Measurements from ENCODE around the gene OTULIN. TPM values are rescaled to one million over a fixed set of nuclear protein-coding genes. Genes with fewer than 3 reads are reported as not detected.
A peak's percentile ranks its signal among the peaks of the same experiment; 100 is the strongest.

OTULIN gene
- total and polyA plus RNA-seq, 2 of the 13 experiments (the other 11 are each of a cell fraction or from before 2014, with no cell fraction given), result 7.0 to 34.8 TPM

GRCh38 chr5:14664270-14665100 is at the start of gene OTULIN (continued):
- TF ChIP-seq TRIM24 (CRISPR knock-in tag; IDR thresholded peaks at IDR 0.05) (no peak), ZNF552 (CRISPR knock-in tag; IDR thresholded peaks at IDR 0.05; ENCODE audit: borderline replicate concordance) (peak; percentile 93; the same call in 1 of the 2 replicates), ZNF44 (CRISPR knock-in tag; IDR thresholded peaks at IDR 0.05) (peak; percentile 80; the same call in 1 of the 2 replicates), HNRNPUL1 (IDR thresholded peaks at IDR 0.05; ENCODE audit: low read depth, low read length) (no peak), SIX1 (CRISPR knock-in tag; IDR thresholded peaks at IDR 0.05; ENCODE audit: borderline replicate concordance) (no peak), SMARCE1 (IDR thresholded peaks at IDR 0.05; ENCODE audit: borderline replicate concordance) (no peak), ZNF292 (CRISPR knock-in tag; IDR thresholded peaks at IDR 0.05; ENCODE audit: borderline replicate concordance, low read depth) (peak; percentile 88), HOMEZ (CRISPR knock-in tag; IDR thresholded peaks at IDR 0.05; ENCODE audit: low read depth) (no peak), MAX (IDR thresholded peaks at IDR 0.05) (peak; percentile 92), SYNCRIP (IDR thresholded peaks at IDR 0.05; ENCODE audit: insufficient read depth, low read depth, low read length) (no peak), CENPT (CRISPR knock-in tag; IDR thresholded peaks at IDR 0.05; ENCODE audit: low read depth) (peak; percentile 79; the same call in 1 of the 2 replicates), ISX (CRISPR knock-in tag; conservative IDR thresholded peaks at IDR 0.05) (no peak), ZBTB34 (CRISPR knock-in tag; IDR thresholded peaks at IDR 0.05) (peak; percentile 70), PHF20 (CRISPR knock-in tag; IDR thresholded peaks at IDR 0.05) (peak; percentile 53; the same call in 1 of the 2 replicates), GPBP1L1 (CRISPR knock-in tag; IDR thresholded peaks at IDR 0.05) (no peak), ZFP90 (CRISPR knock-in tag; IDR thresholded peaks at IDR 0.05; ENCODE audit: borderline replicate concordance) (peak; percentile 77; the same call in 1 of the 2 replicates), ESRRA (CRISPR knock-in tag; IDR thresholded peaks at IDR 0.05; ENCODE audit: low read depth) (0 out of 2 replicates have a peak, but pooled peaks have one; percentile 56), ARNT (IDR thresholded peaks at IDR 0.05) (no peak), NPAS2 (CRISPR knock-in tag; IDR thresholded peaks at IDR 0.05; ENCODE audit: borderline replicate concordance) (peak; percentile 56; the same call in 1 of the 2 replicates), KLF11 (CRISPR knock-in tag; IDR thresholded peaks at IDR 0.05) (0 out of 2 replicates have a peak, but pooled peaks have one; percentile 60), ZSCAN29 (CRISPR knock-in tag; conservative IDR thresholded peaks at IDR 0.05) (no peak; the same call in 1 of the 2 replicates), ZNF12 (CRISPR knock-in tag; IDR thresholded peaks at IDR 0.05) (no peak), NFRKB (IDR thresholded peaks at IDR 0.05) (no peak), ATF7-NPFF (CRISPR knock-in tag; IDR thresholded peaks at IDR 0.05; ENCODE audit: low read depth) (peak; percentile 96), RAD51 (IDR thresholded peaks at IDR 0.05; ENCODE audit: borderline replicate concordance) (no peak), GABPB1 (CRISPR knock-in tag; IDR thresholded peaks at IDR 0.05) (peak; percentile 87), ZSCAN25 (CRISPR knock-in tag; IDR thresholded peaks at IDR 0.05) (peak; percentile 45; the same call in 1 of the 2 replicates)

All from HepG2 (cell line).